NCI-H82 treated with DMSO at 0.1 percent for 48 hours (cell line): Measurements from ENCODE around the gene IQGAP3.
"Not testable (repeated sequence)": the region's sequence is repeated elsewhere in the genome, so short reads cannot be mapped to it uniquely, and the experiment has no call there.

Experiments used
- DNase-seq: peaks from one replicate; lab custom pipeline; 2025; ENCODE audit not compliant: unreplicated experiment; lab: John Stamatoyannopoulos, UW

The IQGAP3 gene

DNA sequence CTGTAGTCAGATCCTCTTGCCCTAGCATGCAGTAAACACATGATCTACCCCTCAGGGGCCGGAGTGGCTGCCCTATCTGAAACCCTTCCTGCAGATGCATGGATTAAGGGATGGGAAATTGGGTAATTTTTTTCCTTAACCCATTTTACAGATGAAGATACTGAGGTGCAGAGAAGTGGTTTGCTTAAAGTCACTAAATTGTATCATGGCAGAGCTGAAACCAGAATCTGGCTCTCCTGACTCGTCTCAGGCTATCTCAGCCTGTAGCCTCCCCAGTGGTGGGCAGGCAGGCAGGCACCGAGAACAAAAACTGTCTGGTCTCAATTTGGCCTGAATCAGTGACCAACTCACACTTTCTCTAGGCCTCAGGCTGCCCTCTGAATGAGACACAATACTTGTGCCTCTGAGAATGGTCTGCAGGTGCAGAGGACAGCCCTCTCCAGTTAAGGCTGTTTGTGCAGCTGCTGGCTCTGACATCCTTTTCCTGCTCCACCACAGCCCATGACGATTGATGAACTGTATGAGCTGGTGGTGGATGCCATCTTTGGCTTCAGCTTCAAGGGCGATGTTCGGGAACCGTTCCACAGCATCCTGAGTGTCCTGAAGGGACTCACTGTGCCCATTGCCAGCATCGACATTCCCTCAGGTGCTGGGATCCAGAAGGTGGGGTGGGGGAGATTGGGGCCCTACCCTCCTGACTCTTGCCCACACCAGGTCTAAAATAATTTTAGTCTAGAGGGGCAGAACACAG, 20.7 kb upstream of the IQGAP3 start:
- no peak for DNase-seq

DNA sequence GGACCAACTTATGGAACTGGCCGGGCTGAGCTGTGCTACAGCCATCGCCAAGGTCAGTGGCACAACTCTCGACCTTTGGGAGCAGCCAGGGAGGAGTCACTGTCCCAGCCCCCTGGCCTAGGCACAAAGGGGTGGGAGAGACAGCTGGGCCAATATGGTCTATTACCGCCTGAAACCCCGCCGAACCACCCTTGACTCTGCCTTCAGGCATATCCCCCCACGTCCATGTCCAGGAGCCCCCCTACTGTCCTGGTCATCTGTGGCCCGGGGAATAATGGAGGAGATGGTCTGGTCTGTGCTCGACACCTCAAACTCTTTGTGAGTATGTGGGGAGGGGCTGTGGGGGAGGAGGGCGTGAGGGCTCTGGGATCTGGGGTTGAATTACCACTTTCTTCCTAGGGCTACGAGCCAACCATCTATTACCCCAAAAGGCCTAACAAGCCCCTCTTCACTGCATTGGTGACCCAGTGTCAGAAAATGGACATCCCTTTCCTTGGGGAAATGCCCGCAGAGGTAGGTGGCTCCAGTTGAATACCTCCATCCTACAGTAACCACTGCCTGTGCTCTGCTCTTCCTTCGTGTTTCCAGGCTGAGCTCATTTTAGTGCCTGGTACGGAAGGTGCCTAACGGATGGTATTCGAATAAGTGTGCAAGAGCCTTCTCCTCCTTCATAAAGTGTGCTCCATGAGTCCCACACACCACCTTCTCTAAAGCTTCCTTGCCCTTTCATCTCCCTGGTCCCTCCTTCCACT, 20.0 kb upstream of the IQGAP3 start:
- no peak for DNase-seq

DNA sequence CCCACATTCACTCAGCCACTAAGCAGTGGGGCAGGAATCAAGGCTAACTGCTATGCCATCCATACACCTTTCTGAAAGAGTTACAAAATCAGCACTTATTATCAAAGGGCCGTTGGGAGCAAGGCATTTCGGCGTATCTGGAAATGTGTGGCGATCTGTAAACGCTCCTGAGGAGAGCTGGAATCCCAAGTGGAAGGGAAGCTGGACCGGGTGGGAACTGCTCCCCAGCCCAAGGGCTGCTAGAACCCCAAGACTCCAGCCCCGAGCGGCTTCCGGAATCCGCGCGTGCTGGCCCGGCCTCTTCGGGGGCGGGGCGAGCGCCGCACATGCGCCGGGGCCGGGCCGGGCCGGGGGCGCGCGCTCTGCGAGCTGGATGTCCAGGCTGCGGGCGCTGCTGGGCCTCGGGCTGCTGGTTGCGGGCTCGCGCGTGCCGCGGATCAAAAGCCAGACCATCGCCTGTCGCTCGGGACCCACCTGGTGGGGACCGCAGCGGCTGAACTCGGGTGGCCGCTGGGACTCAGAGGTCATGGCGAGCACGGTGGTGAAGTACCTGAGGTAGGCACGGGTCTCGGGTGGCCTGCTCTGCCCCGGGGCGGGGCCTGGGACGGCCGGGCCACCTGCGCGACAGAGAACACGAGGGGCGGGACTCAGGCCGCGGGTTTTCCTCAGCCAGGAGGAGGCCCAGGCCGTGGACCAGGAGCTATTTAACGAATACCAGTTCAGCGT, 19.2 kb upstream of the IQGAP3 start, which contains the start of gene NAXE:
NAXE (plus strand) TSS at position 345 of the 726 bp plus-strand sequence; CDS start at position 374, 29 bp downstream.
- DNase-seq, result peak; percentile 29

DNA sequence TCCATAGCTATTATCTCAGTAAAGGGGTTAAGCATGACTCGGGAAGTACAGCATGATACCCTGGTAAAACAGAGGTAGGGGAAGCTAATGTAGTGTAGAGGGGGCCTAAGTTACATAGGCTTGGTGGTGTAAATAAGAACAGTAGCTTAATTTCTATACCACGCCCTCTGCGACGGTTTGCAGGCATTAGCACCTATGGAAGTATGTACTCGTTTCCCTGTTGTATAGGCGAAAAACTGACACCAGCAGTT, 18.7 kb upstream of the IQGAP3 start:
- no peak for DNase-seq

DNA sequence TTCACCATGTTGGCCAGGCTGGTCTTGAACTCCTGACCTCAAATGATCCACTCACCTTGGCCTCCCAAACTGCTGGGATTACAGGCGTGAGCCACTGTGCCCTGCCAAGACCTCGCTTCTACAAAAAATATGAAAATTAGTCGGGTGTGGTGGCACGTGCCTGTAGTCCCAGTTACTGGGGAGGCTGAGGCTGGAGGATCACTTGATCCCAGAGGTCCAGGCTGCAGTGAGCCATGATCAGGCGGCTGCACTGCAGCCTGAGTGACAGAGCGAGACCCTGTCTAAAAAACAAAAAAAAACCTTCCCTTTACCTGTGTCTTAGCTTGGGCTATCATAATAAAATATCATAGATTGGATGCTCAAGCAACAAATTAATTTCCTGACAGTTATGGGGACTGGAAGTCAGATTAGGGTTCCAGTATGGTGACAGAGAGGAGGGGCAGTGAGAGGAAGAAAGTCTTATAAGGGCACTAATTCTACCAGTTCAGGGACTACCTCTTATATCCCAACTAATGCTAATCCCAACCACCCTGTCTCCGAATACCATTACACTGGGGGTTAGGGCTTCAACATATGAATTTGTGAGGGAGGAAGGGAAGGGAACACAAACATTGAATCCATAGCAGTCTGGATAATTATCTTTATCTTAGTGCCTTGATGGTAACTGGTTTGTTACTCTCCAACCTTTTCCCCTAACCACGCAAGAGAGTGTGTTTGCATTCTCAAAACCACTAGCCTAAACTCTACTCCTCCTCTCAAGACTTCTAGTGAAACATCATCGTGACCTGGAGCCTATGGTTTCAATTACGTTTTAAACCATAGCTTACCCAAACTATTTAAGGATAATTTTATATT, 18.2 kb upstream of the IQGAP3 start:
- DNase-seq, result no peak

DNA sequence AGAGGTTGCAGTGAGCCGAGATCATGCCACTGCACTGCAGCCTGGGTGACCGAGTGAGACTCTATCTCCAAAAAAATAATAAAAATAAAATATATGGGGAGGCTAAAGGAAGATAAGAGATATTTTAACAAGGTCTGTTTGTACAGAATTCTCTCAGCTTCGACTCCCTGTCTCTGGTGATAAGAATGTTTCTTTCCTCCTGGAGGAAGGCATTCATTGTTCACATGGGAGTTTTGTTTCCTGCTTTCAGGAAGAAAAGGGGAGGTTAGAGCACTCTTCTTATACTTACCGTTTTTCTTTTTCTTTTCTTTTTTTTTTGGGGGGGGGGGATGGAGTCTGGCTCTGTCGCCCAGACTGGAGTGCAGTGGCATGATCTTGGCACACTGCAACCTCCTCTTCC, 17.2 kb upstream of the IQGAP3 start:
- DNase-seq, result no peak

DNA sequence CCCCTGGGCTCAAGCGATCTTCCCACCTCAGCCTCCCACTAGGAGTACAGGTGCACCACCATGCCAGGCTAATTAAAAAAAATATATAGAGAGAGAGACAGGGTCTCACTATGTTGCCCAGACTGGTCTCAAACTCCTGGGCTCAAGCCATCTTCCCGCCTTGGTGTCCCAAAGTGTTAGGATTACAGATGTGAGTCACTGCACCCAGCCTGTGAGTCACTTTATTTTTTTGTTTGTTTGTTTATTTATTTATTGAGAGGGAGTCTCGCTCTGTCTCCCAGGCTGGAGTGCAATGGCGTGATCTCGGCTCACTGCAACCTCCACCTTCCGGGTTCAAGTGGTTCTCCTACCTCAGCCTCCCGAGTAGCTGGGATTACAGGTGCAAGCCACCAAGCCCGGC, 15.6 kb upstream of the IQGAP3 start:
- DNase-seq, result not testable (repeated sequence)

DNA sequence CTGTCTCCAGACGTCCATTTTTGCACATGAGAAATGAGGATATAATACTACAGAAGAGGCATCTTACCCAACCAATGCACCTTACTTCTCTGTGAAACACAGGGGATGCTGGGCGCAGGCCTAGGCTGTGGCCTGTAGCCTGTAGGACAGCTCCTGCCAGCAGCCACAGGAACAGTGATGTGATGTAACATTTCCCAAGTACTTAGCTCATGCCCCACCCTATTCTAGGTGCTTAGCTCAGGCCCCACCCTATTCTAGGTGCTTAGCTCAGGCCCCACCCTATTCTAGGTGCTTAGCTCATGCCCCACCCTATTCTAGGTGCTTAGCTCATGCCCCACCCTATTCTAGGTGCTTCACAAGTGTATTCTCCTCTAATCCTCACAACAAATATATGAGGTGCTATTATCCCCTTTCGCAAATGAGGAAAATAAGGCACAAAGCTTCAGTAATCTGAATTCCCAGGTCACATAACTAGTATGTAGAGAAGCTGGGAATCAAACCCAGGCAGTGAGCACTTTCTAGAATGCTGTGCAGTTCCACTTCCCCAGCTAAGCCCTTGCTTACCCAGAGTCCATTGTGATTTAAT, 14.6 kb upstream of the IQGAP3 start:
- DNase-seq, result no peak

DNA sequence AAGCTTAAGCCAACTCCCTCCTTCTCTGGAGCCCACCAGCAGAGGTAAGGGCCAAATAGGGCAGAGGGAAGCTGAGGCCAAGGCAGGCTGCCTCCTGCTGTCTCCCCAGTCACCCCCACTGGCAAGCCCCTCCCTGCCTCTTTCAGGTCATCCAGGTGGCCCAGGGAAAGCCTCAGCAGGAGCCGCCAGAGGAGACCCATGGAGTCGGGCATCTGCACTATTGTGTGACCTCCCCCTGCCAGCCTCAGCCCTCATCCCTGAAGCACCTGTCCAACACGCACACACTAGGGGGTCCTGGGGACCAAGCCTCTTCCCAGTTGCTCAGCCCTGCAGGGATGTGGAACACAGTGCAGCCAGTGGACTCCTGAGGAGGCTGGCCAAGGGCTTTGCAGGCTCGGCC, 14.0 kb upstream of the IQGAP3 start:
- DNase-seq, result no peak

DNA sequence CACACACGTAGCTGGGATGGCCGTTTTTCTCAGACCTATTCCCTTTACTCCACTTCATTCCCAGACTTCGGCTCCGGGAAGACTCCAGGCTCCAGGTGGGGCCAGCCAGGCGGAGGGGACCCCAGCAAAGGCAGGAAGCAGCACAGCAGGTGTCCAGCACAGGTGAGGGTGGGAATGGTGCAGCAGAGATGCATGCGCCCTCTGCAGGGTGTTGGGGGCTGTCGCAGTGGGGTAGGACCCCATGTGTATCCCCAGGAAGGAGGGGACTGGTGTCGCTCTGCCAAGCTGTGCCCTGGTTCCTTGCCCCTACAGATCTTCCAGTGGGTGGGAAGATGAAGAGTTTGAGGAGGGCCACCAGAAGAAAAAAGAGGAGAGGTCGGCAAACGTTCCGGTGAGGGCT, 12.4 kb upstream of the IQGAP3 start:
- no peak for DNase-seq

DNA sequence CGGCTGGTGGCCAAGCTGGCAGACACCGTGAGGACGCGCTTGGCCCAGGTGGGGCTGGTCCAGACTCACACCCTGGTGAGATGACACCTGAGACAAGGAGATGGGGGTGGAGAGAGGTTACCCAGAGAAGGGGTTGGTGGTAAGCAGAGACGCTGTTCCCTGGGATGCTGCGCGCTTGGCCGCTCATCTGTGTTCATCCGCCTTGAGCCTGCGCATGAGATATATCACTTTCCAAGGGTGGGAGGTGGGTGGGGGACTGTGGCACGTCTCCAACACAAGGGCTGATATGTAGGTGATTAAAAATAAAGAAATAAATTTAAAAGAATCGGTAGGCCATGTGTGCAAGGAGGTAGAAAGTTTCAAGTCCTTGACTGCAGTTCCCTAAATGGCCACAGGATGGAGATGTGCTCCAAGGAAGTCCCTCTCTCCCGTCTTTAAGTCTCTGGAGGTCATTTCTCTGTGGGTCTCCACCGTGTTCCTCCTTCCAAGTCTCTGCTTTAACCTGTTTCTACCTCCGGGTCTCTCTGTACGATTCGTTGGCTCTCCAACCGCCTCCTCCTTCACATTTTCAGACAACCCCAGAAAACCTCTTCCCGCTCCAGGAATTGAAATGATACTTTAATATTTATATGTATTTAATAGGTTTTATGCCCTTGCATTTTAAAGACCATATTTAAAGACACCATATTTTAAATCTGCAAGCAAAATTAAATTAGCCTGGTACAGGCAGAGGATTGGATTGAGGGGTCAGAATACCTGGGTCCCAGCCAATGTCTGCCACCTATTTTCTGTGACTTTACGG, 11.7 kb upstream of the IQGAP3 start:
- peak; percentile 77 for DNase-seq

DNA sequence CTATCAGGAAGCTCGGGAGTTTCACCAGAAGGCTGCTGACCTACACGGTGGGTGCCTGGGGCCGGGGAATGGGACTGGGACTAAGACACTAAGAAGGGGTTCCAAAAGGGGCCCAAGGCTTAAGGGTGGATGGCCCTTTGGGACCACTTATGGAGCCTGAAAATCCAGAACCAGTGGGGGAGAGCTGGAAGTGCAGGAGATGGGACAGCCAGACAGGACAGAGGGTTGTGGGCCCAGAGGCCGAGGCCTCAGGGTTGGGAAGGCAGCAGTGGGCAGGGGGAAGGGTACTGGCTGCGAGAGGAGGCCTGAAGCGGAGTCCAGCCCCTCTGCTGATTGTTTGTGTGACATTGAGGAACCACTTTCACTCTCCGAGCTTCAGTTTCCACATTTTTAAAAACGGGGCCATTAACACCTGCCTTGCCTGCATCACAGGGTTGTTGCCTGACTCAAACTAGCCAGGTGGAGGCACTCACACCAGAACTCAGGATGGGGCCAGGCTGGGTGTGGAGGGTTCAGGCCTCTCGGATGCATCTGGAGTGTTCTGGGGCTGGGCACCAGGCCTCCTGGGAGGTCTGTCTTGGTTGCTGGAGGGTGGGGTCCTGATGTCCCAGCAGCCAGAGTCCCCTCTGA, 10.1 kb upstream of the IQGAP3 start:
- no peak for DNase-seq

DNA sequence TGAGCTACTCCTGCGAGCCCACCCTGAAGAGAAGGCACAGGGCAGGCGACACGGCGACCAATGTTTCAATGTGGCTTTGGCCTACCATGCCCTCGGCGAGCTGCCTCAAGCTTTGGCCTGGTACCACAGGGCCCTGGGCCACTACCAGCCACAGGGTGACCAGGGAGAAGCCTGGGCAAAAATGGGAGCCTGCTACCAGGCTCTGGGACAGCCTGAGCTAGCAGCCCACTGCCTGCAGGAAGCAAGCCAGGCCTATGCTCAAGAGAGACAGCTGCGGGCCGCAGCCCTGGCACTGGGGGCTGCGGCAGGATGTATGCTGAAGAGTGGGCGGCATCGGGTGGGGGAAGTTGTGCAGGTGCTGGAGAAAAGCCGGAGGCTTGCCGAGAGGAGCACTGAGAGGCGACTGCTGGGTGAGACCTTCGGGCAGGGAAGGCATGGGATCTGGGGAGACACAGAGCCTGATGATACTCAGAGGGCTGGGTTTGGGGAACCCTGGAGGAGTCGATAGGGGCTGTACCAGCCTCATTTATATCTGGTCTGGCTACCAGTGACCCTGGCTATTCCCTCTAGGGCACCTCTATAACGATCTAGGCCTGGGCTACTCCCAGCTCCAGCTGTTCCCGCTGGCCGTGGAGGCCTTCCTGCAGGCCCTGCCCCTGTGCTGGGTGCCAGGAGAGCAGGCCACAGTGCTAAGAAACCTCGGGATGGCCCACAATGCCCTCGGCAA, 9.5 kb upstream of the IQGAP3 start:
- DNase-seq, result no peak

DNA sequence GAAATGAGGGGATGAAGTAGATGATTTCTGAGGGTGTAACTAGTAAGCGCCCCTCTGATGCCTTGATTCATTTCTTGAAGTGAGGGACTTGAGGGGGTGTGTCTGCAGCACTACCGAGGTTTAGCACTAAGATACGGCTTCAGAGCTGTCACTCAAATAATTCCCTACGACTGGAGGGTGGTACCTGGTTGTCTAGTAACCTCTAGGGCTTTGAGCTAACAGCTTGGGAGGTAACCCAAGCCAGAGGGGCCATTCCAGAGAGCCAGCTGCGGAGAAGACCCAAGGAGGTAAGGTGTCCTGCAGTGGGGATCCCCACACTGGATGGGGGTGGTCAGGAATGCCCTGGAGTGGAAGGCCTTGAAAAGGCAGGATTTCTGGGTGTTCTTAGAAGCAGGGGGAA, 7.1 kb upstream of the IQGAP3 start, which contains the start of gene TTC24:
TTC24 (plus strand) TSS at position 252 of the 400 bp plus-strand sequence. CDS start 1,642 bp downstream, outside the sequence.
- peak; percentile 74 for DNase-seq

DNA sequence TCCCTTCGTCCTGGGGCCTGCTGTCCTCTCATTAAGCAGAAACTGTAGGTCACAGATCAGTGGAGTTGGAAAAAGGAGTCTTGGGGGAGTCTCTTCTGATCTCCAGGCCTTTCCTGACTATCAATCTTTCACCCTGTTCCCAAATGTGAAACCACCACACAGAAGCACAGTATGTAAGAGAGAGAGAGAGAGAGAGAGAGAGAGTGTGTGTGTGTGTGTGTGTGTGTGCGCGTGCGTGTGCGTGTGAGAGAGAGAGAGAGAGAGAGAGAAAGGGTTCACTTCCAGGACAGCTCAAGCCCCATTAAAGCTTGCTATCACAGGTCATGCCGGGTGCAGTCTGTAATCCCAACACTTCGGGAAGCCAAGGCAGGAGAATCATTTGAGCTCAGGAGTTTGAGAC, 5.7 kb upstream of the IQGAP3 start:
- DNase-seq, result no peak

DNA sequence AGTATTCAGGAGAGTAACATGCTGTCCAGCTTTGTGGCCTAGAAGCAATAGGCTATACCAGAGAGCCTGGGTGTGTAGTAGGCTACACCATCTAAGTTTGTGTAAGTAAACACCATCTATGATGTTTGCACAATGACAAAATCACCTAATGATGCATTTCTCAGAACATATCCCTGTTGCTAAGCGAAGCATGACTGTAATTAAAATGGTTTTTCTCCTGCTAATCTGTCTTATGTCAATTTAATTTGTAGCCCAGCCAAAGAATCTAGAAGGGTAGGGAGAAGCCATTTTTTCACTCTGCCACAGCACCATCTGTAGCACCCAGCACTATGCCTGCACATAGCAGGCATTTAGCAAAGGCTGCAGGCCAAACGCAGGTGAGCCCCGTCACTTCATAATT, 5.2 kb upstream of the IQGAP3 start:
- no peak for DNase-seq

DNA sequence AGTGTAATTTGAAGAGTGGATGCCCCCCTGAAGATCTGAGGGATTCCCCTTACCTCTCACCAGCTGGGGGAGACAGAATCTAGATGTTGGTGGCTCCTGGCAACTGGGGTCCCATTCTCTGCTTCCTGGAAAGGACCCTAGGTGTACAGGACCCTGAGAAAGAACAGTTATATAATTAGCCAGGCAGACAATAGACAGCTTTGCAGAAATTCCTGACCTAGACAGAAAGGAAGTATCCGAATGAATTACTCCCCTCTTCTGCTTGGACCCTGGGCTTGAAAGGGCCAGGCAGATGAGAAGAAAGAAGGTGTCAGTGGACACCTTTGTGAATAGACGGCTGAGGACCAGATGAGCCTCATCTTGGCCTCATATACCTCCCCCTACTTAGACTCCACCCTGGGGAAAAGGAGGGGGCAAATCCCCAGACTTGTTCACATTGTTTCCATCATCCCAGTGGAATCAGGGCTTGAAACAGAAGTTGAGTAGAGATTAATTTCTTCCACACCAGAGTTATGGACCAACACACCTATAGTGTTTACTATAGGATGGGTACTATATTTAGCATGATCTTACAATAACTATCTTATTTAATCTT, 1.8 kb upstream of the IQGAP3 start:
- DNase-seq, result no peak

DNA sequence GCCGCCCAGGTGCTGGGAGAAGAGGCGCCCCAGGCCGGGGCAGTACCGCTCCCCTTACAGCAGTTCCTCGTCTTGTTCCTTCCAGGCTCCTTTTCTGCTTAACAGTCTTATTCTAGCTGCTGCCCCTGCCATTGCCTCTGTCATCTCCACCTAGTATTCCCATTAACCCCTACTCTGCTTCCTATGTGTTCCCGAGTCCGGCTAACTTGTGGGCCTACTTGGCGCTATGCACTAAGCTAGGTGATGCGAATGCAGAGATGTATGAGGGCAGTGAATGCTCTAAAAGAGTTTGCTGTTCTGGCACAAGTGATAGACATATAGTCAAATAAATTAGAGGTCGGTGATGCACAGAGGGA, 276 bp upstream of the IQGAP3 start:
- DNase-seq, result no peak
